Small intestine (tissue), 7 donors: ENCODE results near the gene ZDHHC4. TPM values are rescaled to one million over a fixed set of nuclear protein-coding genes. Genes with fewer than 3 reads are reported as not detected.
"Not testable (repeated sequence)": the region's sequence is repeated elsewhere in the genome, so short reads cannot be mapped to it uniquely, and the experiment has no call there.

Experiments used
- DNase-seq, 2 donors: peaks; one replicate each; pipeline versions ENCODE4 v3.0.0 to v3.0.0-alpha.2; 2013
- FAIRE-seq: peaks from 2 replicates; lab custom pipeline; 2012; peaks lifted over from hg19 to GRCh38; lab: Jason Lieb, UNC
- H3K27ac ChIP-seq, 3 donors: one replicate each; pipeline ENCODE4 v1.5.1; 2013; ENCODE audit warnings: low read length in 2 of 3, mild to moderate bottlenecking in 2 of 3, control low read depth in 1 of 3, inconsistent platforms in 1 of 3, low read depth in 1 of 3, moderate library complexity in 1 of 3
- H3K27me3 ChIP-seq, 3 donors: one replicate each; pipeline ENCODE4 v1.6.1; 2013; ENCODE audit warnings: low read length in 3 of 3, inconsistent platforms in 1 of 3; ENCODE audit not compliant: control insufficient read depth in 3 of 3, insufficient read depth in 3 of 3
- H3K36me3 ChIP-seq, 3 donors: one replicate each; pipeline ENCODE4 v1.6.1; 2013; ENCODE audit warnings: low read length in 3 of 3, inconsistent platforms in 1 of 3, low read depth in 1 of 3, mild to moderate bottlenecking in 1 of 3, moderate library complexity in 1 of 3; ENCODE audit not compliant: control insufficient read depth in 3 of 3, insufficient read depth in 2 of 3
- H3K4me1 ChIP-seq, 3 donors: one replicate each; pipeline ENCODE4 v1.6.1; 2013; ENCODE audit warnings: low read length in 2 of 3, inconsistent platforms in 1 of 3, low read depth in 1 of 3, mild to moderate bottlenecking in 1 of 3, moderate library complexity in 1 of 3; ENCODE audit not compliant: control insufficient read depth in 3 of 3, insufficient read depth in 2 of 3
- H3K4me3 ChIP-seq, 3 donors: one replicate each; pipeline ENCODE4 v1.5.1; 2013; ENCODE audit warnings: low read length in 3 of 3, control low read depth in 1 of 3, inconsistent platforms in 1 of 3, low read depth in 1 of 3, mild to moderate bottlenecking in 1 of 3, moderate library complexity in 1 of 3
- H3K9me3 ChIP-seq, 2 donors: one replicate each; pipeline ENCODE4 v1.6.1; 2013; ENCODE audit warnings: low read depth in 1 of 2, low read length in 1 of 2; ENCODE audit not compliant: control insufficient read depth in 2 of 2, insufficient read depth in 1 of 2
- WGBS, 3 donors: extraction: QIAGEN DNeasy Blood & Tissue Kit; methylation state at CpG; one replicate each; pipeline ENCODE4 v1.1.7; 2013; 5-methylcytosine and 5-hydroxymethylcytosine counted together
- polyA plus RNA-seq, 4 donors: library from polyadenylated mRNA; stranded (reverse) in 3 of 4; unstranded in 1 of 4; fragments of 200-250 nt in 3 of 4; fragments of 120-200 nt in 1 of 4; gene quantifications; one replicate each; pipeline versions ENCODE4 v1.2.1 to v1.2.3, GENCODE V29; 2013
- donor health status: healthy with polysubstance abuse.
- donor health status: control.
- donor health status: control.
- donor health status: Bipolar disorder and iron deficiency.
- donor health status: healthy.

The ZDHHC4 gene
- polyA plus RNA-seq, 4 donors = 34.0 to 67.2 (median 40.0) TPM

- H3K4me1 ChIP-seq, H3K9me3 ChIP-seq, H3K27me3 ChIP-seq, DNase-seq, H3K4me3 ChIP-seq, FAIRE-seq, H3K27ac ChIP-seq: not testable (repeated sequence)
- peaks cover 5 to 57% (median 7%) of the 10 kb centered on the region in 3 donors for H3K36me3 ChIP-seq
- 93 to 96% (median 94%) methylated on average over 8 of the region's 8 CpGs for WGBS, 3 donors
Measured at GRCh38 chr7:6585746-6586432, 8.6 kb downstream of the ZDHHC4 start.

GRCh38 chr7:6588566-6588965 is 11.3 kb downstream of the ZDHHC4 start:
- FAIRE-seq (no peak), DNase-seq (no peak)
- 77 to 86% (median 80%) methylated on average over 9 of the region's 9 CpGs for WGBS, 3 donors
- Histone ChIP-seq H3K4me3 (no peak overlapping the region), H3K36me3 (peaks cover 2 to 61% (median 6%) of the 10 kb centered on the region in 3 donors), H3K27me3 (no peaks in the 10 kb centered on the region), H3K9me3 (no peaks in the 10 kb centered on the region), H3K27ac (no peak overlapping the region), H3K4me1 (peaks cover 0 to 12% (median 2%) of the 10 kb centered on the region in 3 donors)

GRCh38 chr7:6589151-6589828 is 12.0 kb downstream of the ZDHHC4 start:
- H3K4me3 ChIP-seq = peak overlapping the region in 2 of 3 donors; percentile 32 to 85
- no peak overlapping the region for H3K27ac ChIP-seq
- 42 to 46% (median 42%) methylated on average over 22 of the region's 22 CpGs for WGBS, 3 donors

GRCh38 chr7:6589829-6590644 is 12.8 kb downstream of the ZDHHC4 start, which contains the start of gene INTS15:
Gene INTS15, plus strand, starts transcription at chr7:6590021. Its CDS starts 263 bp downstream, at chr7:6590284.
- Histone ChIP-seq H3K9me3 (no peaks in the 10 kb centered on the region), H3K4me1 (peaks cover 0 to 12% (median 2%) of the 10 kb centered on the region in 3 donors), H3K36me3 (peaks cover 5 to 66% (median 10%) of the 10 kb centered on the region in 3 donors), H3K27ac (peak within 1 kb of the TSS; percentile 82 to 89 (median 85)), H3K27me3 (no peaks in the 10 kb centered on the region), H3K4me3 (peak within 1 kb of the TSS; percentile 79 to 85 (median 82))
- DNase-seq (peak; percentile 77 to 95), FAIRE-seq (no peak)
- 0 to 1% (median 0%) methylated on average over 26 to 107 of the region's 107 CpGs for WGBS, 3 donors

More at GRCh38 chr7:6589151-6589828, 12.0 kb downstream of the ZDHHC4 start:
- H3K9me3 ChIP-seq = no peaks in the 10 kb centered on the region
- H3K4me1 ChIP-seq = peaks cover 0 to 12% (median 2%) of the 10 kb centered on the region in 3 donors
- H3K27me3 ChIP-seq = no peaks in the 10 kb centered on the region
- FAIRE-seq (no peak), DNase-seq (no peak)
- peaks cover 4 to 65% (median 11%) of the 10 kb centered on the region in 3 donors for H3K36me3 ChIP-seq

- H3K4me1 ChIP-seq = peaks cover 0 to 12% (median 2%) of the 10 kb centered on the region in 3 donors
- peak overlapping the region; percentile 79 to 85 (median 82) for H3K4me3 ChIP-seq
- no peaks in the 10 kb centered on the region for H3K27me3 ChIP-seq
- DNase-seq (peak in 1 of 2 donors; percentile 29), FAIRE-seq (no peak)
- no peaks in the 10 kb centered on the region for H3K9me3 ChIP-seq
- H3K36me3 ChIP-seq = peaks cover 6 to 66% (median 15%) of the 10 kb centered on the region in 3 donors
- WGBS, 3 donors = 4 to 6% (median 5%) methylated on average over 10 of the region's 10 CpGs
- H3K27ac ChIP-seq = peak overlapping the region; percentile 82 to 89 (median 85)
Measured at GRCh38 chr7:6590645-6591110, 13.4 kb downstream of the ZDHHC4 start.

- 91 to 96% (median 94%) methylated on average over 15 of the region's 15 CpGs for WGBS, 3 donors
- no peaks in the 10 kb centered on the region for H3K27me3 ChIP-seq
- DNase-seq (no peak), FAIRE-seq (no peak)
- no peak overlapping the region for H3K27ac ChIP-seq
- peaks cover 11 to 92% (median 16%) of the 10 kb centered on the region in 3 donors for H3K36me3 ChIP-seq
- no peak overlapping the region for H3K4me3 ChIP-seq
- H3K4me1 ChIP-seq = no peaks in the 10 kb centered on the region
- H3K9me3 ChIP-seq = no peaks in the 10 kb centered on the region
Measured at GRCh38 chr7:6600093-6600492, 22.8 kb downstream of the ZDHHC4 start.

GRCh38 chr7:6604458-6604857 is 27.2 kb downstream of the ZDHHC4 start:
- no peak for FAIRE-seq
- peaks cover 10 to 84% (median 16%) of the 10 kb centered on the region in 3 donors for H3K36me3 ChIP-seq
- WGBS, 3 donors = 93 to 94% (median 94%) methylated on average over 10 of the region's 10 CpGs

More at GRCh38 chr7:6604458-6604857, 27.2 kb downstream of the ZDHHC4 start:
- DNase-seq = no peak
- Histone ChIP-seq H3K4me3 (no peak overlapping the region), H3K27me3 (no peaks in the 10 kb centered on the region), H3K9me3 (no peaks in the 10 kb centered on the region), H3K27ac (no peak overlapping the region), H3K4me1 (no peaks in the 10 kb centered on the region)
